ENCODE data around the gene CHID1. TPM values are rescaled to one million over a fixed set of nuclear protein-coding genes. Genes with fewer than 3 reads are reported as not detected.
A peak's percentile ranks its signal among the peaks of the same experiment; 100 is the strongest.

Gene CHID1
- total RNA-seq, 1 donor from 2014 or later: 88.3 TPM

DNA sequence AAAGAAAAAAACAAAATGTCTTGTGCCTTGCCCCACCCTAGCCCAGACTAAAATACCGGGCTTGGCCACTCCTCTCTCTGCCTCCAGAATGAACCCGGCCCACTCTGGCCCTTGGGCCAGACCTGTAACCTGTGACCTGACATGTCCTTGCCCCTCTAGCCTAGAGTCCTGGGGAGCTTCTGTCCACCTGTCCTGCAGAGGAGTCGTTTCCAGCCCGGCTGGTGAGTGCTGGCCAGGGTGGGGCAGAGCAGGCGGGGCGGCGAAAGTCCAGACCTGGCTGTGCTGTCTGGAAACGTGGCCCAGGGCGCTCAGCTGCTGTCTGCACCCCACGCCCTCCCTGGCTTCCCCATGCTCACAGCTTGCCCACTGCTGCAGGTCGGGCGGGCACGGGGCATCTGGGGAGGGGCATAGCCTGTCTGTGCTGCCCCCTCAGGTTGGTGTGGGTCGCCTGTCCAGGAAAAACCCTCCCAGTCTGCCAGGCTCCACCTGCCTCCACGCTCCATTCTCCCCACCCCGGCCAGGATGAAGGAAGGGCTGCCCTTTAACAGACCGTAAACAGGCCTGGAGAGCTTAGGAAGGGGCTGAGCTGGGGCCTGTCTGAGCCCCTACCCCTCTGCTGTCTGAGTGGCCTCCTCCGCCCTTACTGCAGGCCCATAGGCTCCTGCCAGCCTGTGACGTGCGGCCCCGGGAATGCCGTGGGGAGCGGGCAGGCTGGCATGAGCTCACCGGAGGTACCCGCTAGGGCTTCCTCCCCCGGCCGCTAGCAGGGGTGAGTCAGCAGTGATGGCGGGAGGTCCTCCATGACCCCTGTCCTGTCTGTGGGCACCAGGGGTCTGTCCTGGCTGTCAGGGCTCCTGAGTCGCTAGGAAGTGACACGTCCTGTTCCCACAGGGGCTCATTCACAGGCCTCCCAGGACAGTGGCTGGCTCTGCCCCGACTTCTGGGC, 76.0 kb downstream of the CHID1 start:
- Mint-ChIP-seq H3K27me3 (ENCODE audit: low read depth) (peaks cover 23% of the 10 kb centered on the region), H3K4me3 (peak overlapping the region; percentile 65), H3K36me3 (no peaks in the 10 kb centered on the region), H3K9me3 (no peaks in the 10 kb centered on the region), H3K27ac (peak overlapping the region; percentile 21), H3K4me1 (peaks cover 25% of the 10 kb centered on the region)
- no peak for DNase-seq (ENCODE audit: low spot score in 2 of 2, unreplicated experiment in 2 of 2)
- TF ChIP-seq, protein P1, sequence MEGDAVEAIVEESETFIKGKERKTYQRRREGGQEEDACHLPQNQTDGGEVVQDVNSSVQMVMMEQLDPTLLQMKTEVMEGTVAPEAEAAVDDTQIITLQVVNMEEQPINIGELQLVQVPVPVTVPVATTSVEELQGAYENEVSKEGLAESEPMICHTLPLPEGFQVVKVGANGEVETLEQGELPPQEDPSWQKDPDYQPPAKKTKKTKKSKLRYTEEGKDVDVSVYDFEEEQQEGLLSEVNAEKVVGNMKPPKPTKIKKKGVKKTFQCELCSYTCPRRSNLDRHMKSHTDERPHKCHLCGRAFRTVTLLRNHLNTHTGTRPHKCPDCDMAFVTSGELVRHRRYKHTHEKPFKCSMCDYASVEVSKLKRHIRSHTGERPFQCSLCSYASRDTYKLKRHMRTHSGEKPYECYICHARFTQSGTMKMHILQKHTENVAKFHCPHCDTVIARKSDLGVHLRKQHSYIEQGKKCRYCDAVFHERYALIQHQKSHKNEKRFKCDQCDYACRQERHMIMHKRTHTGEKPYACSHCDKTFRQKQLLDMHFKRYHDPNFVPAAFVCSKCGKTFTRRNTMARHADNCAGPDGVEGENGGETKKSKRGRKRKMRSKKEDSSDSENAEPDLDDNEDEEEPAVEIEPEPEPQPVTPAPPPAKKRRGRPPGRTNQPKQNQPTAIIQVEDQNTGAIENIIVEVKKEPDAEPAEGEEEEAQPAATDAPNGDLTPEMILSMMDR (IDR thresholded peaks at IDR 0.05; ENCODE audit: unreplicated experiment): no peak

DNA sequence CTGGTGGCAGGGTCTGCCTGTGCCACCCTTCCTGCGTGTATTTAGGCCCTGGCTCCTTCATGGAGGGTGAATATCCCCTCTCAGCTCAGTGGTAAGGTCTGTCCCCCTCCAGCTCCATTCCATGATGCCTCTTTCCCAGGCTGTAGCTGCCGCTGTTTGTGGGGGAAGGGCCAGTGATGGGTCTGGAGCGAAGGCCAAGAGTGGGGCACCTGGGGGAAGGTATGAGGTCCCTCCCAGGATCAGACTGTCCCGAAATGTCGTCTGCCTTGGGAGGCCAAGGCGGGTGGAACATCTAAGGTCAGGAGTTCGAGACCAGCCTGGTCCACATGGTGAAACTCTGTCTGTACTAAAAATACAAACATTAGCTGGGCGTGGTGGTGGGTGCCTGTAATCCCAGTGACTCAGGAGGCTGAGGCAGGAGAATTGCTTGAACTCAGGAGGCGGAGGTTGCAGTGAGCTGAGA, 76.7 kb downstream of the CHID1 start:
- peak overlapping the region; percentile 21 for H3K27ac Mint-ChIP-seq
- H3K4me1 Mint-ChIP-seq: peaks cover 29% of the 10 kb centered on the region
- no peak for DNase-seq (ENCODE audit: low spot score in 2 of 2, unreplicated experiment in 2 of 2)
- no peaks in the 10 kb centered on the region for H3K36me3 Mint-ChIP-seq
- peaks cover 31% of the 10 kb centered on the region for H3K27me3 Mint-ChIP-seq (ENCODE audit: low read depth)
- H3K9me3 Mint-ChIP-seq: no peaks in the 10 kb centered on the region
- TF ChIP-seq, protein P1 (IDR thresholded peaks at IDR 0.05; ENCODE audit: unreplicated experiment): no peak
- peak overlapping the region; percentile 65 for H3K4me3 Mint-ChIP-seq

DNA sequence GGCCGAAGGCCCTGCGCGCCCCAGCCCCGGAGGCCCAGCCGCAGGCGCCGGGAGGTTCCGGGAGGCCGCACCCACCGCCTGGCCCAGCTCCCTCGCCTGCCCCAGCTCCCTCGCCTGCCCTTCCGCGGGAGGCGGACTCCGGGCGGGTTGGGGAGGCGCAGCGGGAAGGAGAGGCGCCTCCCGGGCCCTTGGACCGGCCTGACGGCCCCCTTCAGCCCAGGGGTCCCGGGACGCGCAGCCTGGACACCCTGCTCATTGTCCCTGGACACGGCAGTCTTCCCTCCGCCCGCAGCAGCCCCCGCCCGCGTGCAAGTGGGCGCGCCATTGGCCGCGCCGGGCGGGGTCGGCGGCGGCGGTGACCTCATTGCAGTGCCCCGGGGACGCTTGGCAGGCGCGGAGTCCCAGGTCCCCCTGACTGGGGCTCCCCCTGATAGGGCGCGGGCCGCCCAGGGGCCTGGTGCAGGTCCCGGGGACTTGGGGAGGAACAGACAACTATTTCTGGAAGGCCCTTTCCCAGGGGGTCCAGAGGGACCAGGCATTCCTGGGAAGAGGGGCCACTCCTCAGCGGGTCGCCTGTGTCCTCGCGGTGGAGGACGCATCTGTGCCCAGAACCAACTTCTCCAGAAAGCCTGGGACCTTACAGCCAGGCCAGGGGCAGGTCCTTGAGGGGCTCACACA, 77.4 kb downstream of the CHID1 start:
- H3K4me1 Mint-ChIP-seq: peaks cover 34% of the 10 kb centered on the region
- TF ChIP-seq, protein P1 (IDR thresholded peaks at IDR 0.05; ENCODE audit: unreplicated experiment): no peak
- H3K4me3 Mint-ChIP-seq: peak overlapping the region; percentile 65
- no peak overlapping the region for H3K27ac Mint-ChIP-seq
- peaks cover 37% of the 10 kb centered on the region for H3K27me3 Mint-ChIP-seq (ENCODE audit: low read depth)
- DNase-seq (ENCODE audit: low spot score in 2 of 2, unreplicated experiment in 2 of 2): no peak
- H3K9me3 Mint-ChIP-seq: no peaks in the 10 kb centered on the region
- H3K36me3 Mint-ChIP-seq: no peaks in the 10 kb centered on the region

DNA sequence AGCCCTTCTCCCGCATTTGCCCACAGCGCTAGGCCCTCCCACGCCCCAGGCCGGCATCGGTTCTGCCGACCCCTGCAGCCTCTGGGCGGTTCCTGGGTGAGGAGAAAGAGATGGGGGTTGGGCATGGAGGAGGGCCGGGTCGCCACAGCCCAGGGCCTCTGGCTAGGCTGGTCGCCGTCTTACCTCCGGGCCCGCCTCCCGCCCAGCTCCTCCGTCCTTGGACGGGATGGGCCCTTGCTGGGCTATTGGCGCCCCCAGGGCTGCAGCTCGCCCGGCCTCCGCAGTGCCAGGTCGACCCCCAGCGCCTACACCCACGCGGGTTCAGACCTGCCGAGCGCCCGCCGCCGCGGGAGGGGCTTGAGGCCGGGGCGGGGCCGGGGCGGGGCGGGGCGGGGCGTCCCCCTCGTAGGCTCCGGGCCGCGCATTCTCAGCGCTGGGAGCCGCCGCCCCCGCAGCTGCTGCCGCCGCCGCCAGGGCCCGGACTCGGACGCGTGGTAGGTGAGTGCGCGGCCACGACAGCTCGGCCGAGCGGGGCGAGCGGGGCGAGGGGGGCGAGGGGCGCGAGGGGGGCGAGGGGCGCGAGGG, 78.0 kb downstream of the CHID1 start, which contains the start of gene CD151:
CD151 (plus strand) TSS at position 424 of the 585 bp plus-strand sequence. CDS start 3,118 bp downstream, outside the sequence.
- TF ChIP-seq, protein P1 (IDR thresholded peaks at IDR 0.05; ENCODE audit: unreplicated experiment): no peak
- no peak for DNase-seq (ENCODE audit: low spot score in 2 of 2, unreplicated experiment in 2 of 2)
- Mint-ChIP-seq H3K9me3 (no peaks in the 10 kb centered on the region), H3K4me1 (peaks cover 41% of the 10 kb centered on the region), H3K4me3 (peak within 1 kb of the TSS; percentile 65), H3K27me3 (ENCODE audit: low read depth) (peaks cover 44% of the 10 kb centered on the region), H3K27ac (peak within 1 kb of the TSS; percentile 12), H3K36me3 (no peaks in the 10 kb centered on the region)

DNA sequence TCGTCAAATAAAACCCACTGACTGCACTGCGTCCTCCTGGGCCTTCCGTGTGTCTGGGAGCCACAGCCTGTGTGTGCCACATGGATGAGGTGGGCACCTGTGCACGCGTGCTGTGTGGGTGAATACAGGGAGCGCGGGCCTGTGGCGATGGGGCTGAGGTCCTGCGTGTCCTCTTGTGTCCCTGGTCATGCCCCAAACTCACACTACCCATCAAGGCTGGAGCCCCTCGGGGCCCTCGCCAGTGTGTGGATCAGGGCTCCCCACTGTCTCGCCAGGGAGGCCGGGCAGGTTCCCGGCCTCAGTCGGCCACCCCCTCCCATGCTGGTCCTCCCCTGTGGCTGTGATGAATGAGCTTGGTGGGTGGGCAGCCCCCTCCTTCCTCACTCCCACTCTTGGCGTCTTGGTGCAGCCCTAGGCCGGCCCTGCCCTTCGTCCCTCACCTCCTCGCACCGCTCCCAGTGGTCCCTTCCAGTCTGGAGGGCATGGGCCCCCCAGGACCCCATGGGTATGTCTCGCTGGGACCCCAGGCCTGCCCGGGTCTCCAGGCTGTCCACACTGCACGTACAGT, 78.6 kb downstream of the CHID1 start:
- TF ChIP-seq, protein P1 (IDR thresholded peaks at IDR 0.05; ENCODE audit: unreplicated experiment): no peak
- Mint-ChIP-seq H3K36me3 (no peaks in the 10 kb centered on the region), H3K9me3 (no peaks in the 10 kb centered on the region), H3K4me3 (peak overlapping the region; percentile 58), H3K4me1 (peaks cover 43% of the 10 kb centered on the region), H3K27me3 (ENCODE audit: low read depth) (peaks cover 46% of the 10 kb centered on the region), H3K27ac (no peak overlapping the region)
- no peak for DNase-seq (ENCODE audit: low spot score in 2 of 2, unreplicated experiment in 2 of 2)
